K562 (cell line): Measurements from ENCODE around the gene NLRP6. TPM values are rescaled to one million over a fixed set of nuclear protein-coding genes. Genes with fewer than 3 reads are reported as not detected.
A peak's percentile ranks its signal among the peaks of the same experiment; 100 is the strongest.

Experiments
- ATAC-seq: fragments of 200-7000 bp; cut with Tn5 transposase; 3 replicates; pipeline ENCODE4 v1.9.1; 2020; ENCODE audit warnings: moderate library complexity
- BruUV-seq: library from RNA; stranded (reverse); fragments of 400-500 nt; replicated peaks from 2 replicates; lab custom pipeline; 2021; lab: Mats Ljungman, UMichigan
- CTCF ChIA-PET: fragments of 300-600 bp; formaldehyde crosslinking; extraction: SDS; loops from one replicate; lab custom pipeline; 2021; ENCODE audit warnings: low intra/inter-chr PET ratio; lab: Yijun Ruan, JAX
- POLR2A ChIA-PET: fragments of 300-600, 350-650 bp; sonication (Branson Sonifier 250); formaldehyde crosslinking; extraction: SDS; loops from one replicate; lab custom pipeline; 2021; ENCODE audit warnings: antibody characterized with exemption, inconsistent platforms; lab: Yijun Ruan, JAX
- DNase-seq, 4 experiments: peaks; one replicate each; pipeline versions ENCODE4 v3.0.0 to v3.0.0-alpha.2; 2011 to 2018; ENCODE audit warnings: low spot score in 3 of 4, mixed read lengths in 3 of 4; ENCODE audit errors: extremely low read depth in 1 of 4
- FAIRE-seq: peaks from 2 replicates; lab custom pipeline; 2011; peaks lifted over from hg19 to GRCh38; lab: Jason Lieb, UNC
- H2AFZ ChIP-seq: 2 replicates; pipeline ENCODE4 v1.6.0; 2011; ENCODE audit warnings: low read depth, low read length, control low read depth, inconsistent platforms
- H3K27ac ChIP-seq: fragments of 200-600 bp; 3 replicates; pipeline ENCODE4 v1.8.0; 2011; ENCODE audit warnings: low read depth, mild to moderate bottlenecking, control low read depth, inconsistent platforms, low read length, moderate library complexity, mixed read lengths; ENCODE audit errors: extremely low read depth
- H3K27me3 ChIP-seq, 2 experiments: fragments of 300-600 bp in 1 of 2; 2 replicates in 1 of 2; 3 replicates in 1 of 2; pipeline versions ENCODE4 v1.6.0 to v1.8.0; 2011; ENCODE audit warnings: inconsistent platforms in 2 of 2, low read length in 2 of 2, mild to moderate bottlenecking in 1 of 2, mixed read lengths in 1 of 2, moderate library complexity in 1 of 2; ENCODE audit not compliant: control insufficient read depth in 2 of 2, insufficient read depth in 2 of 2
- H3K36me3 ChIP-seq: fragments of 300-600 bp; 3 replicates; pipeline ENCODE4 v1.8.0; 2011; ENCODE audit warnings: mild to moderate bottlenecking, low read length, inconsistent platforms; ENCODE audit not compliant: control insufficient read depth, insufficient read depth
- H3K4me1 ChIP-seq, 2 experiments: fragments of 200-600 bp in 1 of 2; replicated peaks in 1 of 2; 2 replicates in 1 of 2; 3 replicates in 1 of 2; pipeline versions ENCODE4 v1.5.1 to v1.8.0; 2011; ENCODE audit warnings: inconsistent platforms in 2 of 2, low read length in 2 of 2, mild to moderate bottlenecking in 1 of 2, mixed read lengths in 1 of 2, moderate library complexity in 1 of 2; ENCODE audit not compliant: control insufficient read depth in 2 of 2, insufficient read depth in 2 of 2
- H3K4me2 ChIP-seq: 2 replicates; pipeline ENCODE4 v1.6.1; 2011; ENCODE audit warnings: low read length, control low read depth, inconsistent platforms, mixed read lengths; ENCODE audit not compliant: insufficient read depth
- H3K4me3 ChIP-seq: fragments of 200-600 bp; sonication (generic), shearing (Covaris generic); 2 replicates; pipeline ENCODE4 v1.5.1; 2016; ENCODE audit warnings: control low read depth, inconsistent platforms
- H3K79me2 ChIP-seq: fragments of 200-600 bp; 3 replicates; pipeline ENCODE4 v1.8.0; 2011; ENCODE audit warnings: low read length, inconsistent platforms; ENCODE audit not compliant: control insufficient read depth, insufficient read depth
- H3K9ac ChIP-seq, 2 experiments: 2 replicates each; pipeline versions ENCODE4 v1.6.0 to v1.6.1; 2011; ENCODE audit warnings: low read depth in 2 of 2, low read length in 2 of 2, control low read depth in 1 of 2, inconsistent platforms in 1 of 2, mild to moderate bottlenecking in 1 of 2, mixed read lengths in 1 of 2; ENCODE audit not compliant: insufficient read depth in 1 of 2
- H3K9me1 ChIP-seq: one replicate; pipeline ENCODE4 v1.6.0; 2011; ENCODE audit warnings: inconsistent platforms, mild to moderate bottlenecking, low read length, moderate library complexity; ENCODE audit not compliant: control insufficient read depth, insufficient read depth
- H3K9me3 ChIP-seq: replicated peaks from 2 replicates; pipeline ENCODE4 v1.5.1; 2011; ENCODE audit warnings: low read depth, low read length, inconsistent platforms; ENCODE audit not compliant: control insufficient read depth, insufficient read depth
- H4K20me1 ChIP-seq: replicated peaks from 2 replicates; pipeline ENCODE4 v1.6.1; 2011; ENCODE audit warnings: low read length, inconsistent platforms, mixed read lengths; ENCODE audit not compliant: control insufficient read depth, insufficient read depth
- POLR2G ChIP-seq: fragments of 200-400 bp; formaldehyde crosslinking; IDR thresholded peaks from 2 replicates; pipeline ENCODE4 v1.6.1; 2017; ENCODE audit warnings: low read depth, mild to moderate bottlenecking, antibody characterized with exemption, low read length, moderate library complexity
- ZC3H11A ChIP-seq: IDR thresholded peaks from 2 replicates; pipeline ENCODE4 v1.6.1; 2012; ENCODE audit warnings: low read depth, low read length, improper control_type of control experiment
- WGBS: fragments of 100-300 bp; shearing (Covaris generic); methylation state at CpG from one replicate; pipeline ENCODE4 v1.1.6; 2016; ENCODE audit warnings: low coverage, mixed read lengths; ENCODE audit not compliant: insufficient coverage; ENCODE audit errors: missing lambda C conversion rate; 5-methylcytosine and 5-hydroxymethylcytosine counted together
- in situ Hi-C: fragments of 300-500 bp; cut with MboI; formaldehyde crosslinking; loops from 4 replicates; pipeline ENCODE4 v1.15.0; 2018; ENCODE audit warnings: inconsistent platforms, mixed read lengths
- intact Hi-C: fragments of 100-400 bp; cut with micrococcal nuclease; formaldehyde crosslinking; loops from 2 replicates; pipeline ENCODE4 v1.14.2; 2022
- polyA plus RNA-seq, 8 experiments: library from polyadenylated mRNA; depleted of rRNA in 4 of 8; stranded (reverse) in 5 of 8; unstranded in 3 of 8; fragments of >200 nt; fragmentation: Nextera tagmentation in 2 of 8; fragmentation: Illumina TruSeq in 1 of 8; extraction: Ambion mirVana in 2 of 8; extraction: Trizol in 1 of 8; gene quantifications; 2 replicates each; pipeline versions ENCODE4 v1.2.1 to v1.2.3, GENCODE V29; 2011 to 2014; ENCODE audit warnings: inconsistent platforms in 1 of 8, missing spikeins in 1 of 8
- total RNA-seq, 7 experiments: library from RNA; depleted of rRNA in 6 of 7; stranded (reverse); fragments of >200 nt in 6 of 7; fragmentation: Illumina TruSeq in 2 of 7; extraction: Trizol in 2 of 7; gene quantifications; 2 replicates each; pipeline versions ENCODE4 v1.2.1 to v1.2.3, GENCODE V29; 2011 to 2021; ENCODE audit warnings: low replicate concordance in 1 of 7

The NLRP6 gene
- total and polyA plus RNA-seq, 9 of the 15 experiments (the other 6 are each of a cell fraction or from before 2014, with no cell fraction given), result 0.03 to 0.18 (median 0.15) TPM; not detected in 5

DNA sequence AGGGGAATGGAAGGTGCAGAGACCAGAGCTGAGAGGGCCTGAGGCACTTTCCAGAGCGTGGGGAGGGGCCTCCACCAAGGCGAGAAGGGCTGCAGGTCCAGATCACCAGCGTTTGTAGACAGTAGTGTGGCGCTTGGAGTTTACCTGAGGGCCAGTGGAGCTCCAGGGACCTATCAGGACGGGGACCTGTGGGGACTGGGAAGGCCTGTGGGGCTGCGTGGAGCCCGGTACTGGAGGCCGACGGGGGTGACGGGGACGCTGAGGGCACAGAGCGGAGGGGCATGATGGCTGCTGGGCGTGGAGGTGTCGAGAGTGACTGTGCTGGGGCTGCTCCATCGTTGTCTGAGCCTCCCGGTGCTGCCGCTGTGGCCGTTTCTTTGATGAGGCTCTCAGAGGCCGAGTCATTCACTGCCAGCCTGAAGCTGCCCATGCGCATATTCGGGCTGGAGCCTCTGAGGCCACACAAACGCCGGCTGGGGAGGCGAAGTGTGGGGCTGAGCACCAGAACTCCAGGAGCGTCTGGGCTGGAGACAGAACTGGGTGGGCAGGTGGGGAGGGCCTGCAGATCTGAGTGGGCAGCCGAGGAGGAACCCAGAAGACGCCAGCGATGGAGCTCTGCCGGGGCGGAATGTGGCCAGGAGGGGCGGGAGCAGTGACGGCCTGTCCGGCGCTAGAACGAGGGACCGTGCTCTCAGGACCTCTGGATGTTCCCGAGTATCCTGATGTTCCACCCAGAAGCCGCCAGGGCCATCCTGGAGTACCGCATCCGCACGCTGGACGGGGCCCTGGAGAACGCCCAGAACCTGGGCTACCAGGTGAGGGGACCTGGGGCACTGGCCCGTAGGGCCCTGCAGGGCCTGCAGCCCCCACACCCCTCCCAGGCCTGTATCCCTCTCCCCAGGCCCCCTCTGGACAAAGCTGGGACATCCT, 13.3 kb downstream of the NLRP6 start:
- ATAC-seq, result no peak
- 89% methylated on average over 23 of the region's 44 CpGs for WGBS
- no TSS peak for BruUV-seq
- H3K4me1 ChIP-seq, result peaks cover 10 to 90% of the 10 kb centered on the region in 2 experiments; a peak in 4 of 5 replicates
- in situ Hi-C loops, result no loop called here
- peaks cover 37% of the 10 kb centered on the region for H3K79me2 ChIP-seq
- no peaks in the 10 kb centered on the region for H3K9me1 ChIP-seq
- H3K9me3 ChIP-seq, result no peaks in the 10 kb centered on the region
- no peak for DNase-seq
- H4K20me1 ChIP-seq, result no peaks in the 10 kb centered on the region
- no peak for FAIRE-seq
- CTCF ChIA-PET, result no interaction called here
- no peak overlapping the region for H3K4me3 ChIP-seq
- H3K9ac ChIP-seq, result peak overlapping the region in 1 of 2 experiments; percentile 94; a peak in 2 of 4 replicates
- no peak overlapping the region for H2AFZ ChIP-seq
- no peak overlapping the region for H3K4me2 ChIP-seq
- no peak for TF ChIP-seq ZC3H11A
- peak; percentile 25; the same call in 1 of the 2 replicates for TF ChIP-seq POLR2G
- TF ChIP-seq, all 486 proteins: peak for 1
- Histone ChIP-seq H3K27ac (no peak overlapping the region), H3K36me3 (peaks cover 60% of the 10 kb centered on the region; the same call in 2 of the 3 replicates), H3K27me3 (no peaks in the 10 kb centered on the region)
- POLR2A ChIA-PET, result interaction anchor here (1.1 to 1.7 kb wide), 3 partner anchors 14 to 84 kb away, joined by 3 to 5 read pairs (median 3); partner anchors contain the start of genes BET1L, NLRP6 and RIC8A
- intact Hi-C loops, result no loop called here
